HepG2 (cell line): ENCODE results near the gene ELAVL3. TPM values are rescaled to one million over a fixed set of nuclear protein-coding genes. Genes with fewer than 3 reads are reported as not detected.

Source experiments
- ARID4A ChIP-seq: sonication (generic); formaldehyde crosslinking; IDR thresholded peaks from 2 replicates; pipeline ENCODE4 v1.5.0; 2020; ENCODE audit warnings: mild to moderate bottlenecking, missing genetic modification reagents, borderline replicate concordance
- ATF6 ChIP-seq: sonication (generic); formaldehyde crosslinking; conservative IDR thresholded peaks from 2 replicates; pipeline ENCODE4 v1.4.0; 2020; ENCODE audit warnings: missing genetic modification reagents
- BRD4 ChIP-seq: sonication (generic); formaldehyde crosslinking; IDR thresholded peaks from 2 replicates; pipeline ENCODE4 v1.4.0; 2020; ENCODE audit warnings: missing genetic modification reagents
- CEBPG ChIP-seq: IDR thresholded peaks from 2 replicates; pipeline ENCODE4 v1.6.1; 2016
- DPF2 ChIP-seq: sonication (generic); formaldehyde crosslinking; IDR thresholded peaks from 2 replicates; pipeline ENCODE4 v1.4.0; 2020; ENCODE audit warnings: mild to moderate bottlenecking, low read depth, missing genetic modification reagents, borderline replicate concordance
- ISL2 ChIP-seq: sonication (generic); formaldehyde crosslinking; IDR thresholded peaks from 2 replicates; pipeline ENCODE4 v1.5.0; 2020; ENCODE audit warnings: missing genetic modification reagents
- KDM3A ChIP-seq: IDR thresholded peaks from 2 replicates; pipeline ENCODE4 v1.6.1; 2018; ENCODE audit warnings: low read depth, missing compliant biosample characterization
- NFRKB ChIP-seq: fragments of 450-650 bp; IDR thresholded peaks from 2 replicates; pipeline ENCODE4 v1.6.1; 2017
- NR1H2 ChIP-seq: sonication (generic); formaldehyde crosslinking; IDR thresholded peaks from 2 replicates; pipeline ENCODE4 v1.8.1; 2022; ENCODE audit warnings: low read depth, missing genetic modification reagents, borderline replicate concordance
- RNF2 ChIP-seq: fragments of 450-650 bp; conservative IDR thresholded peaks from 2 replicates; pipeline ENCODE4 v1.6.1; 2016; ENCODE audit warnings: low read depth
- TCF12 ChIP-seq, 2 experiments: fragments of 450-650 bp in 1 of 2; sonication (generic) in 1 of 2; formaldehyde crosslinking in 1 of 2; IDR thresholded peaks; 2 replicates each; pipeline versions ENCODE4 v1.6.1 to v1.8.0; 2017 to 2022; ENCODE audit warnings: antibody characterized with exemption in 1 of 2, mild to moderate bottlenecking in 1 of 2, missing genetic modification reagents in 1 of 2, moderate library complexity in 1 of 2
- ZNF766 ChIP-seq: sonication (generic); formaldehyde crosslinking; IDR thresholded peaks from 2 replicates; pipeline ENCODE4 v1.5.0; 2020; ENCODE audit warnings: missing genetic modification reagents, borderline replicate concordance
- ZNF83 ChIP-seq: sonication (generic); formaldehyde crosslinking; IDR thresholded peaks from 2 replicates; pipeline ENCODE4 v1.4.0; 2020; ENCODE audit warnings: missing genetic modification reagents, mild to moderate bottlenecking, borderline replicate concordance
- ZNF841 ChIP-seq: sonication (generic); formaldehyde crosslinking; IDR thresholded peaks from 2 replicates; pipeline ENCODE4 v1.8.1; 2023; ENCODE audit warnings: missing genetic modification reagents, borderline replicate concordance
- polyA plus RNA-seq, 8 experiments: library from polyadenylated mRNA; depleted of rRNA in 3 of 8; stranded (reverse) in 7 of 8; unstranded in 1 of 8; fragments of >200 nt; fragmentation: Illumina TruSeq in 4 of 8; extraction: Trizol in 4 of 8; gene quantifications; 2 replicates each; pipeline versions ENCODE4 v1.2.1 to v1.2.3, GENCODE V29; 2011 to 2016; ENCODE audit warnings: low read depth in 4 of 8, missing spikeins in 1 of 8, mixed read lengths in 1 of 8; ENCODE audit not compliant: insufficient read depth in 1 of 8
- total RNA-seq, 5 experiments: library from RNA; depleted of rRNA; stranded (reverse); fragments of >200 nt; fragmentation: Illumina TruSeq; extraction: Trizol; gene quantifications; 2 replicates each; pipeline ENCODE4 v1.2.3, GENCODE V29; 2016; ENCODE audit warnings: low read depth in 1 of 5
- TF ChIP-seq, protein P1 (sequence below): sonication (generic); formaldehyde crosslinking; IDR thresholded peaks from 2 replicates; pipeline ENCODE4 v1.4.0; 2020; ENCODE audit warnings: missing genetic modification reagents, mild to moderate bottlenecking, borderline replicate concordance
- TF ChIP-seq, protein P2 (sequence below): IDR thresholded peaks from 2 replicates; pipeline ENCODE4 v1.6.1; 2016; ENCODE audit warnings: mild to moderate bottlenecking, missing biosample characterization, missing genetic modification reagents
- TF ChIP-seq, protein P3 (sequence below): sonication (generic); formaldehyde crosslinking; IDR thresholded peaks from 2 replicates; pipeline ENCODE4 v1.5.0; 2020; ENCODE audit warnings: missing genetic modification reagents, mild to moderate bottlenecking, borderline replicate concordance
- TF ChIP-seq, protein P4 (sequence below): IDR thresholded peaks from 2 replicates; pipeline ENCODE4 v1.6.1; 2016; ENCODE audit warnings: missing compliant biosample characterization, missing genetic modification reagents, borderline replicate concordance

The ELAVL3 gene
- total and polyA plus RNA-seq, 2 of the 13 experiments (the other 11 are each of a cell fraction or from before 2014, with no cell fraction given): 0.03 TPM; not detected in 1

GRCh38 chr19:11530432-11530831 is 49.6 kb upstream of the ELAVL3 start (continued):
- TF ChIP-seq, protein P1, sequence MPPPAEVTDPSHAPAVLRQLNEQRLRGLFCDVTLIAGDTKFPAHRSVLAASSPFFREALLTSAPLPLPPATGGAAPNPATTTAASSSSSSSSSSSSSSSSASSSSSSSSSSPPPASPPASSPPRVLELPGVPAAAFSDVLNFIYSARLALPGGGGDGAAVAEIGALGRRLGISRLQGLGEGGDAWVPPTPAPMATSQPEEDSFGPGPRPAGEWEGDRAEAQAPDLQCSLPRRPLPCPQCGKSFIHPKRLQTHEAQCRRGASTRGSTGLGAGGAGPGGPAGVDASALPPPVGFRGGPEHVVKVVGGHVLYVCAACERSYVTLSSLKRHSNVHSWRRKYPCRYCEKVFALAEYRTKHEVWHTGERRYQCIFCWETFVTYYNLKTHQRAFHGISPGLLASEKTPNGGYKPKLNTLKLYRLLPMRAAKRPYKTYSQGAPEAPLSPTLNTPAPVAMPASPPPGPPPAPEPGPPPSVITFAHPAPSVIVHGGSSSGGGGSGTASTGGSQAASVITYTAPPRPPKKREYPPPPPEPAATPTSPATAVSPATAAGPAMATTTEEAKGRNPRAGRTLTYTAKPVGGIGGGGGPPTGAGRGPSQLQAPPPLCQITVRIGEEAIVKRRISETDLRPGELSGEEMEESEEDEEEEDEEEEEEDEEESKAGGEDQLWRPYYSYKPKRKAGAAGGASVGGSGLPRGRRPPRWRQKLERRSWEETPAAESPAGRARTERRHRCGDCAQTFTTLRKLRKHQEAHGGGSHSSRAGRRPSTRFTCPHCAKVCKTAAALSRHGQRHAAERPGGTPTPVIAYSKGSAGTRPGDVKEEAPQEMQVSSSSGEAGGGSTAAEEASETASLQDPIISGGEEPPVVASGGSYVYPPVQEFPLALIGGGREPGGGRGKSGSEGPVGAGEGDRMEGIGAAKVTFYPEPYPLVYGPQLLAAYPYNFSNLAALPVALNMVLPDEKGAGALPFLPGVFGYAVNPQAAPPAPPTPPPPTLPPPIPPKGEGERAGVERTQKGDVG (CRISPR knock-in tag): no peak
- TF ChIP-seq RNF2 (peak; percentile 82; the same call in 1 of the 2 replicates), ISL2 (CRISPR knock-in tag) (peak; percentile 29; the same call in 1 of the 2 replicates), ATF6 (CRISPR knock-in tag) (no peak), ZNF83 (CRISPR knock-in tag) (no peak), DPF2 (CRISPR knock-in tag) (no peak), NR1H2 (CRISPR knock-in tag) (no peak), ARID4A (peak; percentile 89; the same call in 1 of the 2 replicates), ZNF766 (0 out of 2 replicates have a peak, but pooled peaks have one; percentile 91), BRD4 (CRISPR knock-in tag) (no peak), KDM3A (CRISPR knock-in tag) (no peak), NFRKB (no peak), TCF12 (IDR thresholded peaks at IDR 0.05) (no peak), TCF12 (CRISPR knock-in tag; IDR thresholded peaks at IDR 0.05) (no peak), ZNF841 (CRISPR knock-in tag) (no peak), CEBPG (CRISPR knock-in tag) (peak; percentile 90)
- TF ChIP-seq, protein P2, sequence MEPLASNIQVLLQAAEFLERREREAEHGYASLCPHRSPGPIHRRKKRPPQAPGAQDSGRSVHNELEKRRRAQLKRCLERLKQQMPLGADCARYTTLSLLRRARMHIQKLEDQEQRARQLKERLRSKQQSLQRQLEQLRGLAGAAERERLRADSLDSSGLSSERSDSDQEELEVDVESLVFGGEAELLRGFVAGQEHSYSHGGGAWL (CRISPR knock-in tag): peak; percentile 94; the same call in 1 of the 2 replicates
- TF ChIP-seq, protein P3, sequence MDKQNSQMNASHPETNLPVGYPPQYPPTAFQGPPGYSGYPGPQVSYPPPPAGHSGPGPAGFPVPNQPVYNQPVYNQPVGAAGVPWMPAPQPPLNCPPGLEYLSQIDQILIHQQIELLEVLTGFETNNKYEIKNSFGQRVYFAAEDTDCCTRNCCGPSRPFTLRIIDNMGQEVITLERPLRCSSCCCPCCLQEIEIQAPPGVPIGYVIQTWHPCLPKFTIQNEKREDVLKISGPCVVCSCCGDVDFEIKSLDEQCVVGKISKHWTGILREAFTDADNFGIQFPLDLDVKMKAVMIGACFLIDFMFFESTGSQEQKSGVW (CRISPR knock-in tag): no peak
- TF ChIP-seq, protein P4, sequence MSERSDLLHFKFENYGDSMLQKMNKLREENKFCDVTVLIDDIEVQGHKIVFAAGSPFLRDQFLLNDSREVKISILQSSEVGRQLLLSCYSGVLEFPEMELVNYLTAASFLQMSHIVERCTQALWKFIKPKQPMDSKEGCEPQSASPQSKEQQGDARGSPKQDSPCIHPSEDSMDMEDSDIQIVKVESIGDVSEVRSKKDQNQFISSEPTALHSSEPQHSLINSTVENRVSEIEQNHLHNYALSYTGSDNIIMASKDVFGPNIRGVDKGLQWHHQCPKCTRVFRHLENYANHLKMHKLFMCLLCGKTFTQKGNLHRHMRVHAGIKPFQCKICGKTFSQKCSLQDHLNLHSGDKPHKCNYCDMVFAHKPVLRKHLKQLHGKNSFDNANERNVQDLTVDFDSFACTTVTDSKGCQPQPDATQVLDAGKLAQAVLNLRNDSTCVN (CRISPR knock-in tag): peak; percentile 48; the same call in 1 of the 2 replicates
